Breast epithelium (tissue), 3 donors: Measurements from ENCODE around the gene PHTF2.

Experiments
- CTCF ChIP-seq, 3 donors: fragments of 450-650 bp; IDR thresholded peaks; one replicate each; pipeline ENCODE4 v1.5.1; 2016 to 2017; ENCODE audit warnings: antibody characterized with exemption in 3 of 3, mild to moderate bottlenecking in 3 of 3, moderate library complexity in 3 of 3
- POLR2A ChIP-seq: fragments of 450-650 bp; IDR thresholded peaks from one replicate; pipeline ENCODE4 v1.6.1; 2016; ENCODE audit warnings: antibody characterized with exemption, mild to moderate bottlenecking, moderate library complexity
- POLR2AphosphoS5 ChIP-seq, 3 donors: sonication (generic); formaldehyde crosslinking; IDR thresholded peaks; one replicate each; pipeline ENCODE4 v1.6.1; 2017; ENCODE audit warnings: antibody characterized with exemption in 3 of 3

DNA sequence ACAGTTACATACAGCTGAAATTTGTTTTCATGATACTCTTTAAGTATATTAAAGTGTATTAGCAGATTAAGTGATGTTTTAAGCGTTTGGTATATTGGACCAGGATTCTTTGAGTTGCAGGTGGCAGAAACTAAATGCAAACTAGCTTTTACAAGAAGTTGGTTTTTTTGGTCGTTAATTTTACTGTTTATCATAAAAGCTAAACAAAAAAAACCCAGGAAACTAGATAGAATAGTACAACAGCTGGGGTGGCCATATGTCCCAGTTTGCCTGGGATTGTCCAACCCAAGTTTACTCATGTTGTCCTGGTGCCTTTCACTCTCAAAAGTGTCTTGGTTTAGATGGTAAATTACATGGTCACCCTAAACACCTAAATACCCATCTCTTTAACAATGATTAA, 108.7 kb downstream of the PHTF2 start:
- no peak for TF ChIP-seq CTCF (IDR thresholded peaks at IDR 0.05)
- no peak for TF ChIP-seq POLR2AphosphoS5 (IDR thresholded peaks at IDR 0.05)
- no peak for TF ChIP-seq POLR2A
